Tibial artery (tissue), 4 donors: Measurements from ENCODE around the gene CDC14B.

ENCODE experiments used
- DNase-seq, 2 donors: peaks; one replicate each; pipeline ENCODE4 v3.0.0-alpha.2; 2019
- H3K27ac ChIP-seq, 2 donors: fragments of 200-600 bp; sonication (generic) in 1 of 2; 1 replicate in 1 of 2; 2 replicates in 1 of 2; pipeline ENCODE4 v1.5.1; 2018 to 2019; ENCODE audit warnings: mild to moderate bottlenecking in 1 of 2
- H3K27me3 ChIP-seq, 2 donors: fragments of 200-600 bp; sonication (generic) in 1 of 2; one replicate each; pipeline versions ENCODE4 v1.5.1 to v1.6.0; 2016 to 2019
- H3K36me3 ChIP-seq, 3 donors: fragments of 200-600 bp; sonication (generic) in 2 of 3; one replicate each; pipeline ENCODE4 v1.5.1; 2016 to 2019; ENCODE audit warnings: mild to moderate bottlenecking in 2 of 3
- H3K4me1 ChIP-seq, 4 donors: fragments of 200-600 bp; sonication (generic) in 2 of 4; 1 replicate in 3 of 4; 2 replicates in 1 of 4; pipeline ENCODE4 v1.5.1; 2016 to 2019
- H3K4me3 ChIP-seq, 2 donors: fragments of 200-600 bp; sonication (generic) in 1 of 2; 1 replicate in 1 of 2; 2 replicates in 1 of 2; pipeline ENCODE4 v1.5.1; 2018 to 2019; ENCODE audit warnings: mild to moderate bottlenecking in 2 of 2
- H3K9me3 ChIP-seq, 3 donors: fragments of 200-600 bp; sonication (generic) in 1 of 3; one replicate each; pipeline ENCODE4 v1.5.1; 2016 to 2019
- intact Hi-C: fragments of 100-400 bp; cut with DNase I; formaldehyde crosslinking; loops from one replicate; pipeline ENCODE4 v1.15.0; 2023; ENCODE audit warnings: low total_unique reads
- TF ChIP-seq, protein P1 (sequence below), 2 experiments: fragments of 200-600 bp in 1 of 2; fragments of 450-650 bp in 1 of 2; IDR thresholded peaks; one replicate each; pipeline ENCODE4 v1.5.1; 2017 to 2019; ENCODE audit warnings: antibody characterized with exemption in 2 of 2, mild to moderate bottlenecking in 1 of 2, moderate library complexity in 1 of 2

CDC14B gene

GRCh38 chr9:96478829-96479371 is 140.7 kb downstream of the CDC14B start:
- Histone ChIP-seq H3K4me3 (no peak overlapping the region), H3K36me3 (peaks cover 12 to 47% (median 17%) of the 10 kb centered on the region in 3 donors), H3K27me3 (no peaks in the 10 kb centered on the region), H3K27ac (no peak overlapping the region), H3K9me3 (no peaks in the 10 kb centered on the region), H3K4me1 (peaks cover 0 to 27% (median 11%) of the 10 kb centered on the region in 4 donors)
- intact Hi-C loops, result no loop called here
- TF ChIP-seq, protein P1, sequence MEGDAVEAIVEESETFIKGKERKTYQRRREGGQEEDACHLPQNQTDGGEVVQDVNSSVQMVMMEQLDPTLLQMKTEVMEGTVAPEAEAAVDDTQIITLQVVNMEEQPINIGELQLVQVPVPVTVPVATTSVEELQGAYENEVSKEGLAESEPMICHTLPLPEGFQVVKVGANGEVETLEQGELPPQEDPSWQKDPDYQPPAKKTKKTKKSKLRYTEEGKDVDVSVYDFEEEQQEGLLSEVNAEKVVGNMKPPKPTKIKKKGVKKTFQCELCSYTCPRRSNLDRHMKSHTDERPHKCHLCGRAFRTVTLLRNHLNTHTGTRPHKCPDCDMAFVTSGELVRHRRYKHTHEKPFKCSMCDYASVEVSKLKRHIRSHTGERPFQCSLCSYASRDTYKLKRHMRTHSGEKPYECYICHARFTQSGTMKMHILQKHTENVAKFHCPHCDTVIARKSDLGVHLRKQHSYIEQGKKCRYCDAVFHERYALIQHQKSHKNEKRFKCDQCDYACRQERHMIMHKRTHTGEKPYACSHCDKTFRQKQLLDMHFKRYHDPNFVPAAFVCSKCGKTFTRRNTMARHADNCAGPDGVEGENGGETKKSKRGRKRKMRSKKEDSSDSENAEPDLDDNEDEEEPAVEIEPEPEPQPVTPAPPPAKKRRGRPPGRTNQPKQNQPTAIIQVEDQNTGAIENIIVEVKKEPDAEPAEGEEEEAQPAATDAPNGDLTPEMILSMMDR (IDR thresholded peaks at IDR 0.05), result no peak
- no peak for DNase-seq

- H3K9me3 ChIP-seq, result no peaks in the 10 kb centered on the region
- no peak for DNase-seq
- H3K4me1 ChIP-seq, result peaks cover 0 to 4% (median 0%) of the 10 kb centered on the region in 4 donors
- no peaks in the 10 kb centered on the region for H3K27me3 ChIP-seq
- H3K4me3 ChIP-seq, result no peak overlapping the region
- peaks cover 29 to 70% (median 37%) of the 10 kb centered on the region in 3 donors for H3K36me3 ChIP-seq
- intact Hi-C loops, result no loop called here
- no peak overlapping the region for H3K27ac ChIP-seq
- TF ChIP-seq, protein P1 (IDR thresholded peaks at IDR 0.05), result no peak
These were observed 143.1 kb downstream of the CDC14B start for GRCh38 chr9:96476591-96476990.

- H3K4me1 ChIP-seq, result no peaks in the 10 kb centered on the region
- TF ChIP-seq, protein P1 (IDR thresholded peaks at IDR 0.05), result no peak
- peaks cover 35 to 72% (median 43%) of the 10 kb centered on the region in 3 donors for H3K36me3 ChIP-seq
- DNase-seq, result no peak
- intact Hi-C loops, result no loop called here
- H3K9me3 ChIP-seq, result no peaks in the 10 kb centered on the region
- H3K27ac ChIP-seq, result no peak overlapping the region
- H3K27me3 ChIP-seq, result no peaks in the 10 kb centered on the region
- no peak overlapping the region for H3K4me3 ChIP-seq
These were observed 143.6 kb downstream of the CDC14B start for GRCh38 chr9:96476013-96476412.

- Histone ChIP-seq H3K4me3 (no peak overlapping the region), H3K9me3 (no peaks in the 10 kb centered on the region), H3K27me3 (no peaks in the 10 kb centered on the region), H3K4me1 (peaks cover 0 to 9% (median 4%) of the 10 kb centered on the region in 4 donors), H3K36me3 (peaks cover 58 to 81% (median 61%) of the 10 kb centered on the region in 3 donors), H3K27ac (no peak overlapping the region)
- intact Hi-C loops, result no loop called here
- no peak for DNase-seq
- TF ChIP-seq, protein P1 (IDR thresholded peaks at IDR 0.05), result no peak
These were observed 151.9 kb downstream of the CDC14B start for GRCh38 chr9:96467784-96468183.

GRCh38 chr9:96464426-96464825 is 155.2 kb downstream of the CDC14B start:
- intact Hi-C loops, result no loop called here
- peak overlapping the region; percentile 26 to 48 for H3K27ac ChIP-seq
- H3K4me1 ChIP-seq, result peaks cover 0 to 9% (median 4%) of the 10 kb centered on the region in 4 donors
- TF ChIP-seq, protein P1 (IDR thresholded peaks at IDR 0.05), result no peak
- no peak for DNase-seq
- peaks cover 35 to 55% (median 42%) of the 10 kb centered on the region in 3 donors for H3K36me3 ChIP-seq
- H3K27me3 ChIP-seq, result no peaks in the 10 kb centered on the region
- H3K9me3 ChIP-seq, result no peaks in the 10 kb centered on the region
- no peak overlapping the region for H3K4me3 ChIP-seq
